K562 (cell line): Measurements from ENCODE around the gene RBP3. TPM values are rescaled to one million over a fixed set of nuclear protein-coding genes. Genes with fewer than 3 reads are reported as not detected.
A peak's percentile ranks its signal among the peaks of the same experiment; 100 is the strongest.

Source experiments
- ATAC-seq: fragments of 200-7000 bp; cut with Tn5 transposase; 3 replicates; pipeline ENCODE4 v1.9.1; 2020; ENCODE audit warnings: moderate library complexity
- BruUV-seq: library from RNA; stranded (reverse); fragments of 400-500 nt; replicated peaks from 2 replicates; lab custom pipeline; 2021; lab: Mats Ljungman, UMichigan
- CTCF ChIA-PET: fragments of 300-600 bp; formaldehyde crosslinking; extraction: SDS; loops from one replicate; lab custom pipeline; 2021; ENCODE audit warnings: low intra/inter-chr PET ratio; lab: Yijun Ruan, JAX
- POLR2A ChIA-PET: fragments of 300-600, 350-650 bp; sonication (Branson Sonifier 250); formaldehyde crosslinking; extraction: SDS; loops from one replicate; lab custom pipeline; 2021; ENCODE audit warnings: antibody characterized with exemption, inconsistent platforms; lab: Yijun Ruan, JAX
- DNase-seq, 4 experiments: peaks; one replicate each; pipeline versions ENCODE4 v3.0.0 to v3.0.0-alpha.2; 2011 to 2018; ENCODE audit warnings: low spot score in 3 of 4, mixed read lengths in 3 of 4; ENCODE audit errors: extremely low read depth in 1 of 4
- FAIRE-seq: peaks from 2 replicates; lab custom pipeline; 2011; peaks lifted over from hg19 to GRCh38; lab: Jason Lieb, UNC
- H2AFZ ChIP-seq: 2 replicates; pipeline ENCODE4 v1.6.0; 2011; ENCODE audit warnings: low read depth, low read length, control low read depth, inconsistent platforms
- H3K27ac ChIP-seq: fragments of 200-600 bp; 3 replicates; pipeline ENCODE4 v1.8.0; 2011; ENCODE audit warnings: low read depth, mild to moderate bottlenecking, control low read depth, inconsistent platforms, low read length, moderate library complexity, mixed read lengths; ENCODE audit errors: extremely low read depth
- H3K27me3 ChIP-seq, 2 experiments: fragments of 300-600 bp in 1 of 2; 2 replicates in 1 of 2; 3 replicates in 1 of 2; pipeline versions ENCODE4 v1.6.0 to v1.8.0; 2011; ENCODE audit warnings: inconsistent platforms in 2 of 2, low read length in 2 of 2, mild to moderate bottlenecking in 1 of 2, mixed read lengths in 1 of 2, moderate library complexity in 1 of 2; ENCODE audit not compliant: control insufficient read depth in 2 of 2, insufficient read depth in 2 of 2
- H3K36me3 ChIP-seq: fragments of 300-600 bp; 3 replicates; pipeline ENCODE4 v1.8.0; 2011; ENCODE audit warnings: mild to moderate bottlenecking, low read length, inconsistent platforms; ENCODE audit not compliant: control insufficient read depth, insufficient read depth
- H3K4me1 ChIP-seq, 2 experiments: fragments of 200-600 bp in 1 of 2; replicated peaks in 1 of 2; 2 replicates in 1 of 2; 3 replicates in 1 of 2; pipeline versions ENCODE4 v1.5.1 to v1.8.0; 2011; ENCODE audit warnings: inconsistent platforms in 2 of 2, low read length in 2 of 2, mild to moderate bottlenecking in 1 of 2, mixed read lengths in 1 of 2, moderate library complexity in 1 of 2; ENCODE audit not compliant: control insufficient read depth in 2 of 2, insufficient read depth in 2 of 2
- H3K4me2 ChIP-seq: 2 replicates; pipeline ENCODE4 v1.6.1; 2011; ENCODE audit warnings: low read length, control low read depth, inconsistent platforms, mixed read lengths; ENCODE audit not compliant: insufficient read depth
- H3K4me3 ChIP-seq: fragments of 200-600 bp; sonication (generic), shearing (Covaris generic); 2 replicates; pipeline ENCODE4 v1.5.1; 2016; ENCODE audit warnings: control low read depth, inconsistent platforms
- H3K79me2 ChIP-seq: fragments of 200-600 bp; 3 replicates; pipeline ENCODE4 v1.8.0; 2011; ENCODE audit warnings: low read length, inconsistent platforms; ENCODE audit not compliant: control insufficient read depth, insufficient read depth
- H3K9ac ChIP-seq, 2 experiments: 2 replicates each; pipeline versions ENCODE4 v1.6.0 to v1.6.1; 2011; ENCODE audit warnings: low read depth in 2 of 2, low read length in 2 of 2, control low read depth in 1 of 2, inconsistent platforms in 1 of 2, mild to moderate bottlenecking in 1 of 2, mixed read lengths in 1 of 2; ENCODE audit not compliant: insufficient read depth in 1 of 2
- H3K9me1 ChIP-seq: one replicate; pipeline ENCODE4 v1.6.0; 2011; ENCODE audit warnings: inconsistent platforms, mild to moderate bottlenecking, low read length, moderate library complexity; ENCODE audit not compliant: control insufficient read depth, insufficient read depth
- H3K9me3 ChIP-seq: replicated peaks from 2 replicates; pipeline ENCODE4 v1.5.1; 2011; ENCODE audit warnings: low read depth, low read length, inconsistent platforms; ENCODE audit not compliant: control insufficient read depth, insufficient read depth
- H4K20me1 ChIP-seq: replicated peaks from 2 replicates; pipeline ENCODE4 v1.6.1; 2011; ENCODE audit warnings: low read length, inconsistent platforms, mixed read lengths; ENCODE audit not compliant: control insufficient read depth, insufficient read depth
- CBX1 ChIP-seq: sonication (generic); IDR thresholded peaks from 2 replicates; pipeline ENCODE4 v1.6.1; 2016; ENCODE audit warnings: antibody characterized with exemption, low read depth, mild to moderate bottlenecking
- NCOR1 ChIP-seq: fragments of 450-650 bp; IDR thresholded peaks from 2 replicates; pipeline ENCODE4 v1.6.1; 2016; ENCODE audit warnings: mild to moderate bottlenecking, moderate library complexity
- PKNOX1 ChIP-seq: fragments of 450-650 bp; IDR thresholded peaks from 2 replicates; pipeline ENCODE4 v1.6.1; 2016
- whole genome bisulfite sequencing: fragments of 100-300 bp; shearing (Covaris generic); methylation state at CpG from one replicate; pipeline ENCODE4 v1.1.6; 2016; ENCODE audit warnings: low coverage, mixed read lengths; ENCODE audit not compliant: insufficient coverage; ENCODE audit errors: missing lambda C conversion rate; 5-methylcytosine and 5-hydroxymethylcytosine counted together
- in situ Hi-C: fragments of 300-500 bp; cut with MboI; formaldehyde crosslinking; loops from 4 replicates; pipeline ENCODE4 v1.15.0; 2018; ENCODE audit warnings: inconsistent platforms, mixed read lengths
- intact Hi-C: fragments of 100-400 bp; cut with micrococcal nuclease; formaldehyde crosslinking; loops from 2 replicates; pipeline ENCODE4 v1.14.2; 2022
- polyA plus RNA-seq, 8 experiments: library from polyadenylated mRNA; depleted of rRNA in 4 of 8; stranded (reverse) in 5 of 8; unstranded in 3 of 8; fragments of >200 nt; fragmentation: Nextera tagmentation in 2 of 8; fragmentation: Illumina TruSeq in 1 of 8; extraction: Ambion mirVana in 2 of 8; extraction: Trizol in 1 of 8; gene quantifications; 2 replicates each; pipeline versions ENCODE4 v1.2.1 to v1.2.3, GENCODE V29; 2011 to 2014; ENCODE audit warnings: inconsistent platforms in 1 of 8, missing spikeins in 1 of 8
- total RNA-seq, 7 experiments: library from RNA; depleted of rRNA in 6 of 7; stranded (reverse); fragments of >200 nt in 6 of 7; fragmentation: Illumina TruSeq in 2 of 7; extraction: Trizol in 2 of 7; gene quantifications; 2 replicates each; pipeline versions ENCODE4 v1.2.1 to v1.2.3, GENCODE V29; 2011 to 2021; ENCODE audit warnings: low replicate concordance in 1 of 7

RBP3 gene
- total and polyA plus RNA-seq, 9 of the 15 experiments (the other 6 are each of a cell fraction or from before 2014, with no cell fraction given) = not detected

GRCh38 chr10:47350671-47351640, 2.8 kb downstream of the RBP3 start (continued):
- no peak for TF ChIP-seq CBX1

- ATAC-seq (peak; percentile 16; the same call in 1 of the 3 replicates), FAIRE-seq (no peak), DNase-seq (no peak)
- no peak overlapping the region for H3K9ac ChIP-seq
- H3K4me2 ChIP-seq = no peak overlapping the region
- H3K27me3 ChIP-seq = peaks cover 41 to 83% of the 10 kb centered on the region in 2 experiments
- BruUV-seq = no TSS peak
- no peak overlapping the region for H3K4me3 ChIP-seq
- H3K9me1 ChIP-seq = no peaks in the 10 kb centered on the region
- peaks cover 0 to 24% of the 10 kb centered on the region in 2 experiments; a peak in 1 of 5 replicates for H3K4me1 ChIP-seq
- no peaks in the 10 kb centered on the region for H3K79me2 ChIP-seq
- WGBS = 0% methylated on average over 14 of the region's 14 CpGs
- POLR2A ChIA-PET = no interaction called here
- TF ChIP-seq NCOR1 = no peak
- peak; percentile 51; the same call in 1 of the 2 replicates for TF ChIP-seq PKNOX1
- H3K9me3 ChIP-seq = no peaks in the 10 kb centered on the region
- CTCF ChIA-PET = no interaction called here
- no peaks in the 10 kb centered on the region for H3K36me3 ChIP-seq
- no peak overlapping the region for H3K27ac ChIP-seq
- H2AFZ ChIP-seq = no peak overlapping the region
- intact Hi-C loops = no loop called here
- in situ Hi-C loops = no loop called here
- H4K20me1 ChIP-seq = peaks cover 25% of the 10 kb centered on the region
These were observed 4.0 kb downstream of the RBP3 start for GRCh38 chr10:47351899-47352815.
